BLaER1 treated with 17β-estradiol and CSF1 and Interleukin-3, amounts not matched to agents 10 nM and 100 nM (cell line): ENCODE results near the gene MINPP1.

Experiments
- H3K27ac ChIP-seq, 11 experiments: shearing (Covaris generic); formaldehyde crosslinking; 2 replicates each; pipeline ENCODE4 v1.8.1; 2022
- H3K27me3 ChIP-seq, 11 experiments: shearing (Covaris generic); formaldehyde crosslinking; 2 replicates each; pipeline ENCODE4 v1.8.1; 2022
- H3K36me3 ChIP-seq, 11 experiments: shearing (Covaris generic); formaldehyde crosslinking; 2 replicates each; pipeline ENCODE4 v1.8.1; 2022
- H3K4me1 ChIP-seq, 10 experiments: shearing (Covaris generic); formaldehyde crosslinking; 2 replicates each; pipeline ENCODE4 v1.8.1; 2022
- H3K4me2 ChIP-seq, 11 experiments: shearing (Covaris generic); formaldehyde crosslinking; 2 replicates each; pipeline ENCODE4 v1.8.1; 2022
- H3K4me3 ChIP-seq, 10 experiments: shearing (Covaris generic); formaldehyde crosslinking; 2 replicates each; pipeline ENCODE4 v1.8.1; 2022
- H3K9ac ChIP-seq, 11 experiments: shearing (Covaris generic); formaldehyde crosslinking; 2 replicates each; pipeline ENCODE4 v1.8.1; 2022
- H3K9me3 ChIP-seq, 11 experiments: shearing (Covaris generic); formaldehyde crosslinking; replicated peaks in 1 of 11; 2 replicates each; pipeline ENCODE4 v1.8.1; 2022
- H4K20me1 ChIP-seq, 11 experiments: shearing (Covaris generic); formaldehyde crosslinking; 2 replicates each; pipeline ENCODE4 v1.8.1; 2022
- Cebpa-rat ChIP-seq, 11 experiments: shearing (Covaris generic); IDR thresholded peaks; 2 replicates each; pipeline ENCODE4 v1.8.1; 2022

MINPP1 gene

DNA sequence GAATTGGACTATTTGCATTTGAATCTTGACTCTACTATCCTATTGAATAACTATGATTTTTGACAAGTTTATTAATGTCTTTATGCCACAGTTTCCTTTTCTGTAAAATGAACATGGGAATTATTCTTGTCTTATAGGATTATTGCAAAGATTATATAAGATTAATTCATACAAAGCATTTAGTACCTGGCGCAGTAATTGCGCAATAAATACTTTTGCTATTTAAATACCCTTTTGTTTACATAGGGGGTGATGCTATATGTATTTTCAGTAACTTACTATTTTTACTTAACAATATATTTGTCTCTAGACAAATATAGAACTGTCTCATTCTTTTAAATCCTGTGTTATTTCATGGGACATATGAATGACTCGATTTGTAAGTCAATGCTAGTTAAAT, 5.3 kb downstream of the MINPP1 start:
- H3K9me3 ChIP-seq = no peaks in the 10 kb centered on the region
- no peaks in the 10 kb centered on the region for H3K27me3 ChIP-seq
- H3K36me3 ChIP-seq = peaks cover 25 to 66% (median 46%) of the 10 kb centered on the region in 11 experiments
- peaks cover 14 to 25% (median 18%) of the 10 kb centered on the region in 10 experiments for H3K4me1 ChIP-seq
- H3K9ac ChIP-seq = no peak overlapping the region
- H3K4me3 ChIP-seq = no peak overlapping the region
- H4K20me1 ChIP-seq = peaks cover 0 to 22% (median 10%) of the 10 kb centered on the region in 11 experiments; a peak in 12 of 22 replicates
- H3K27ac ChIP-seq = no peak overlapping the region
- no peak overlapping the region for H3K4me2 ChIP-seq
- TF ChIP-seq Cebpa-rat (IDR thresholded peaks at IDR 0.05) = peak in 1 of 11 experiments; percentile 63; a peak in 2 of 22 replicates

- no peak overlapping the region for H3K4me3 ChIP-seq
- H3K27me3 ChIP-seq = no peaks in the 10 kb centered on the region
- TF ChIP-seq Cebpa-rat (IDR thresholded peaks at IDR 0.05) = no peak
- no peak overlapping the region for H3K27ac ChIP-seq
- peaks cover 0 to 12% (median 3%) of the 10 kb centered on the region in 11 experiments; a peak in 8 of 22 replicates for H4K20me1 ChIP-seq
- peaks cover 2 to 15% (median 7%) of the 10 kb centered on the region in 10 experiments; a peak in 18 of 20 replicates for H3K4me1 ChIP-seq
- H3K9me3 ChIP-seq = no peaks in the 10 kb centered on the region
- H3K4me2 ChIP-seq = no peak overlapping the region
- peaks cover 26 to 75% (median 55%) of the 10 kb centered on the region in 11 experiments for H3K36me3 ChIP-seq
- no peak overlapping the region for H3K9ac ChIP-seq
Observed at GRCh38 chr10:87511526-87511925, 6.8 kb downstream of the MINPP1 start.

- H3K27me3 ChIP-seq = no peaks in the 10 kb centered on the region
- no peaks in the 10 kb centered on the region for H4K20me1 ChIP-seq
- no peak overlapping the region for H3K27ac ChIP-seq
- no peaks in the 10 kb centered on the region for H3K4me1 ChIP-seq
- TF ChIP-seq Cebpa-rat (IDR thresholded peaks at IDR 0.05) = no peak
- H3K4me3 ChIP-seq = no peak overlapping the region
- no peak overlapping the region for H3K4me2 ChIP-seq
- peaks cover 0 to 6% (median 0%) of the 10 kb centered on the region in 11 experiments; a peak in 2 of 22 replicates for H3K9me3 ChIP-seq
- H3K9ac ChIP-seq = no peak overlapping the region
- H3K36me3 ChIP-seq = peaks cover 32 to 87% (median 58%) of the 10 kb centered on the region in 11 experiments
Observed at GRCh38 chr10:87518937-87519336, 14.2 kb downstream of the MINPP1 start.

DNA sequence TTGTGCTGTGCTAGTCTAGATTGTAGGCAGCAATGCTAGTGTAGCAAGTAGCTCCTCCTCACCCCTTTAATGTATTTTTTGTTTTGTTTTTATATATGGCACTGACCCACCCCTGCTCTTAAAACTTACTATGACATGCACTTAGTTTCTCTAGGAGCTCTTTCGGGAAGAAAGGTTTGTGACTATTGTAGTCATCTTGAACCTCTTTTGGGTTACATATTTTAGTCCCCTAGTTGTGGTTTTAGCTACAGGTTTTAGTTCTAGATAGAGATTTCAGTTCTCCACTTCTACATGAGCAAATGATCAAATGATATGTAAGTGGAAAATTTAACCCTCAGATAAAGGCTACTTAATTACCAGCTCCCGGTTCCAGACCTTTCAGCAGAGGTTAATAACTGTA, 14.9 kb downstream of the MINPP1 start:
- Histone ChIP-seq H3K9me3 (peaks cover 0 to 6% (median 0%) of the 10 kb centered on the region in 11 experiments; a peak in 2 of 22 replicates), H3K27me3 (no peaks in the 10 kb centered on the region), H3K9ac (no peak overlapping the region), H3K27ac (no peak overlapping the region), H3K4me3 (no peak overlapping the region), H3K4me1 (no peaks in the 10 kb centered on the region), H3K36me3 (peaks cover 32 to 87% (median 54%) of the 10 kb centered on the region in 11 experiments), H3K4me2 (no peak overlapping the region), H4K20me1 (no peaks in the 10 kb centered on the region)
- TF ChIP-seq Cebpa-rat (IDR thresholded peaks at IDR 0.05) = no peak

DNA sequence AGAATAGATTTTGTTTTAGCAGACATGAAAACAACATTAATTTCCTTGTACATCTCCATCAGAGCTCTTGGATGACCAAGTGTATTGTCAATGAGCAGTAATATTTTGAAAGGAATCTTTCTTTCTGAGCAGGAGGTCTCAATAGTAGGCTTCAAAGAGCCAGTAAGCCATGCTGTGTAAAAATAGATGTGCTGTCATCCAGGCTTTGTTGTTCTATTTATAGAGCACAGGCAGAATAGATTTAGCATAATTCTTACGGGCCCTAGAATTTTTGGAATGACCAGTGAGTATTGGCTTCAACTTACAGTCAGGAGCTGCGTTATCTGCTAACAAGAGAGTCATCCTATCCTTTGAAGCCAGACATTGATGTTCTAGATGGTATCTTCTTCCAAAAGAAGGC, 19.0 kb downstream of the MINPP1 start:
- H3K27ac ChIP-seq = no peak overlapping the region
- H3K36me3 ChIP-seq = peaks cover 22 to 65% (median 37%) of the 10 kb centered on the region in 11 experiments; a peak in 20 of 22 replicates
- no peak overlapping the region for H3K4me2 ChIP-seq

GRCh38 chr10:87524296-87524695, 19.6 kb downstream of the MINPP1 start:
- no peak overlapping the region for H3K4me2 ChIP-seq
- no peaks in the 10 kb centered on the region for H3K27me3 ChIP-seq
- peaks cover 18 to 59% (median 32%) of the 10 kb centered on the region in 11 experiments; a peak in 20 of 22 replicates for H3K36me3 ChIP-seq
- H3K9me3 ChIP-seq = peaks cover 8 to 26% (median 15%) of the 10 kb centered on the region in 11 experiments
- no peak overlapping the region for H3K27ac ChIP-seq
- TF ChIP-seq Cebpa-rat (IDR thresholded peaks at IDR 0.05) = no peak
- H3K9ac ChIP-seq = no peak overlapping the region
- H3K4me1 ChIP-seq = no peaks in the 10 kb centered on the region
- H4K20me1 ChIP-seq = no peaks in the 10 kb centered on the region
- no peak overlapping the region for H3K4me3 ChIP-seq

More for the DNA sequence above, 19.0 kb downstream of the MINPP1 start:
- no peak overlapping the region for H3K9ac ChIP-seq
- no peak for TF ChIP-seq Cebpa-rat (IDR thresholded peaks at IDR 0.05)
- no peaks in the 10 kb centered on the region for H3K4me1 ChIP-seq
- H3K4me3 ChIP-seq = no peak overlapping the region
- no peaks in the 10 kb centered on the region for H3K27me3 ChIP-seq
- H4K20me1 ChIP-seq = no peaks in the 10 kb centered on the region
- peaks cover 8 to 26% (median 15%) of the 10 kb centered on the region in 11 experiments for H3K9me3 ChIP-seq

GRCh38 chr10:87531908-87532622, 27.4 kb downstream of the MINPP1 start:
- H3K27me3 ChIP-seq = no peaks in the 10 kb centered on the region
- TF ChIP-seq Cebpa-rat (IDR thresholded peaks at IDR 0.05) = no peak
- no peak overlapping the region for H3K4me3 ChIP-seq
- no peak overlapping the region for H3K9ac ChIP-seq
- no peak overlapping the region for H3K27ac ChIP-seq
- peaks cover 0 to 9% (median 0%) of the 10 kb centered on the region in 10 experiments; a peak in 5 of 20 replicates for H3K4me1 ChIP-seq
- no peaks in the 10 kb centered on the region; a peak in 1 of 22 replicates for H4K20me1 ChIP-seq
- peaks cover 5 to 33% (median 13%) of the 10 kb centered on the region in 11 experiments; a peak in 19 of 22 replicates for H3K36me3 ChIP-seq
- H3K4me2 ChIP-seq = no peak overlapping the region
- peaks cover 0 to 7% (median under 1%) of the 10 kb centered on the region in 11 experiments; a peak in 7 of 22 replicates for H3K9me3 ChIP-seq

- H3K27ac ChIP-seq = no peak overlapping the region
- H3K4me1 ChIP-seq = peaks cover 0 to 9% (median 0%) of the 10 kb centered on the region in 10 experiments; a peak in 5 of 20 replicates
- no peak overlapping the region for H3K9ac ChIP-seq
- peaks cover 0 to 7% (median 0%) of the 10 kb centered on the region in 11 experiments; a peak in 3 of 22 replicates for H3K9me3 ChIP-seq
- H3K27me3 ChIP-seq = no peaks in the 10 kb centered on the region
- no peak overlapping the region for H3K4me2 ChIP-seq
- H4K20me1 ChIP-seq = no peaks in the 10 kb centered on the region; a peak in 1 of 22 replicates
- TF ChIP-seq Cebpa-rat (IDR thresholded peaks at IDR 0.05) = no peak
- no peak overlapping the region for H3K4me3 ChIP-seq
- peaks cover 6 to 27% (median 13%) of the 10 kb centered on the region in 11 experiments; a peak in 19 of 22 replicates for H3K36me3 ChIP-seq
Observed at GRCh38 chr10:87532696-87533095, 28.0 kb downstream of the MINPP1 start.

GRCh38 chr10:87534173-87534858, 29.6 kb downstream of the MINPP1 start:
- no peak for TF ChIP-seq Cebpa-rat (IDR thresholded peaks at IDR 0.05)
- Histone ChIP-seq H3K4me1 (peaks cover 0 to 9% (median 0%) of the 10 kb centered on the region in 10 experiments; a peak in 5 of 20 replicates), H3K27me3 (no peaks in the 10 kb centered on the region), H3K9me3 (peaks cover 0 to 7% (median 0%) of the 10 kb centered on the region in 11 experiments; a peak in 3 of 22 replicates), H4K20me1 (no peaks in the 10 kb centered on the region; a peak in 1 of 22 replicates), H3K27ac (no peak overlapping the region), H3K36me3 (peaks cover 6 to 27% (median 13%) of the 10 kb centered on the region in 11 experiments; a peak in 19 of 22 replicates), H3K9ac (no peak overlapping the region), H3K4me2 (no peak overlapping the region), H3K4me3 (no peak overlapping the region)
